RWPE1 (cell line): ENCODE results near the gene MAP3K12.

ENCODE experiments used
- CTCF ChIA-PET: fragments of 350-600 bp; sonication (Branson Sonifier 250); formaldehyde crosslinking; extraction: SDS; loops from one replicate; lab custom pipeline; 2021; lab: Yijun Ruan, JAX
- POLR2A ChIA-PET: fragments of 400-600 bp; formaldehyde crosslinking; extraction: SDS; loops from one replicate; lab custom pipeline; 2020; ENCODE audit warnings: antibody characterized with exemption; ENCODE audit not compliant: low non-redundant PET; lab: Yijun Ruan, JAX
- DNase-seq: peaks from one replicate; pipeline ENCODE4 v3.0.0; 2012; ENCODE audit warnings: low spot score
- H3K27ac ChIP-seq: fragments of 450-650 bp; 2 replicates; pipeline ENCODE4 v1.5.1; 2017
- CTCF ChIP-seq: fragments of 450-650 bp; conservative IDR thresholded peaks from 2 replicates; pipeline ENCODE4 v1.5.1; 2017; ENCODE audit warnings: low read depth, mild to moderate bottlenecking

Gene MAP3K12

GRCh38 chr12:53485955-53486735 is 13.1 kb downstream of the MAP3K12 start:
- ChIA-PET POLR2A (no interaction called here), CTCF (no interaction called here)
- peak overlapping the region; percentile 17 for H3K27ac ChIP-seq
- TF ChIP-seq CTCF, result no peak
- no peak for DNase-seq

- DNase-seq, result no peak
- H3K27ac ChIP-seq, result peak overlapping the region; percentile 14
- TF ChIP-seq CTCF, result no peak
- CTCF ChIA-PET, result interaction anchor here (0.6 kb wide), 2 partner anchors 10 to 38 kb away, joined by 3 to 4 read pairs; no protein-coding TSS in a partner anchor
- POLR2A ChIA-PET, result no interaction called here
Observed at GRCh38 chr12:53484686-53485575, 14.3 kb downstream of the MAP3K12 start.

DNA sequence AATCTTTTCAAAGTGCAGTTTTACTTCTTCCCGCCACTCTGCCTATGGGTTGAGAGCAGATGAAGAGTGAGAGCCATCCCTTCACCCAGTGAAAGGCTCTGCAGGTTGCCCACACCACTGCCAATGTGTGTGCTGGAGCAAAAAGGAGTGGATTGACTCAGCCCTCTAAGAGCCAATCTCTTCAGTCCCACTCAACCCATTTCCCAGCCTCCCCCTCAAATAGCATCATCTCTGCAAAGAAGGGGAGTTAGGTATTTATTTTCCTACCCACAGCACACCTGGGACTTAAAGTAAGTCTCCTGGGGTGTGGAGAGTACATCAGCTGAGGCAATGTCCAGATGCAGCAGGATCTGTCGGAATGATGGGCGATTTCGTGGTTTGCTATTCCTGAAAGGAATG is 15.3 kb downstream of the MAP3K12 start:
- no peak for TF ChIP-seq CTCF
- DNase-seq, result no peak
- peak overlapping the region; percentile 70 for H3K27ac ChIP-seq
- ChIA-PET POLR2A (interaction anchor here (0.6 to 0.8 kb wide), 2 partner anchors 9 to 16 kb away, joined by 3 read pairs; no protein-coding TSS in a partner anchor), CTCF (no interaction called here)

- no peak for TF ChIP-seq CTCF
- DNase-seq, result no peak
- peak overlapping the region; percentile 70 for H3K27ac ChIP-seq
- ChIA-PET CTCF (interaction anchor here (0.7 to 1.0 kb wide), 2 partner anchors 25 to 165 kb away, joined by 3 to 4 read pairs; no protein-coding TSS in a partner anchor), POLR2A (interaction anchor here (0.6 to 0.8 kb wide), 2 partner anchors 10 to 17 kb away, joined by 3 read pairs; no protein-coding TSS in a partner anchor)
Observed at GRCh38 chr12:53483225-53483978, 15.9 kb downstream of the MAP3K12 start.

GRCh38 chr12:53482626-53483168 is 16.6 kb downstream of the MAP3K12 start:
- no peak for DNase-seq
- ChIA-PET POLR2A (interaction anchor here (1.1 kb wide), 1 partner anchor 19 kb away, joined by 3 read pairs; the partner anchor contains the start of gene TARBP2), CTCF (interaction anchor here (0.6 to 1.8 kb wide), 4 partner anchors 26 to 1097 kb away, joined by 3 to 6 read pairs (median 4); no protein-coding TSS in a partner anchor)
- TF ChIP-seq CTCF, result no peak
- peak overlapping the region; percentile 70 for H3K27ac ChIP-seq
